Heart left ventricle (tissue), 16 donors: ENCODE results near the gene IFIT2. TPM values are rescaled to one million over a fixed set of nuclear protein-coding genes. Genes with fewer than 3 reads are reported as not detected.

Experiments
- ATAC-seq, 4 donors: fragments of 200-7000 bp; cut with Tn5 transposase; one replicate each; pipeline ENCODE4 v1.9.1; 2020 to 2022; ENCODE audit warnings: moderate library complexity in 4 of 4, mild to moderate bottlenecking in 3 of 4, moderate number of reproducible peaks in 1 of 4
- DNase-seq, 5 donors: peaks; one replicate each; pipeline ENCODE4 v3.0.0-alpha.2; 2020
- H3K27ac ChIP-seq, 12 donors: fragments of 200-600 bp; sonication (generic) in 4 of 12; one replicate each; pipeline versions ENCODE4 v1.5.0 to v1.8.0; 2016 to 2022; ENCODE audit warnings: mild to moderate bottlenecking in 2 of 12
- H3K27me3 ChIP-seq, 9 donors: fragments of 200-600 bp; sonication (generic) in 2 of 9; one replicate each; pipeline versions ENCODE4 v1.5.1 to v1.8.0; 2016 to 2022; ENCODE audit warnings: mild to moderate bottlenecking in 3 of 9
- H3K36me3 ChIP-seq, 9 donors: fragments of 200-600 bp; sonication (generic) in 2 of 9; one replicate each; pipeline versions ENCODE4 v1.5.0 to v1.8.0; 2018 to 2022; ENCODE audit warnings: mild to moderate bottlenecking in 2 of 9
- H3K4me1 ChIP-seq, 12 donors: fragments of 200-600 bp; sonication (generic) in 4 of 12; one replicate each; pipeline versions ENCODE4 v1.5.0 to v1.8.0; 2016 to 2022; ENCODE audit warnings: mild to moderate bottlenecking in 3 of 12
- H3K4me3 ChIP-seq, 12 donors: fragments of 200-600 bp; sonication (generic) in 4 of 12; one replicate each; pipeline versions ENCODE4 v1.5.0 to v1.8.0; 2017 to 2022; ENCODE audit warnings: mild to moderate bottlenecking in 9 of 12, moderate library complexity in 4 of 12
- H3K9me3 ChIP-seq, 12 donors: fragments of 200-600 bp; sonication (generic) in 4 of 12; one replicate each; pipeline versions ENCODE4 v1.5.0 to v1.8.0; 2016 to 2022; ENCODE audit warnings: mild to moderate bottlenecking in 1 of 12
- POLR2A ChIP-seq, 2 donors: fragments of 450-650 bp; IDR thresholded peaks; one replicate each; pipeline ENCODE4 v1.6.1; 2017; ENCODE audit warnings: antibody characterized with exemption in 2 of 2, mild to moderate bottlenecking in 2 of 2, moderate library complexity in 2 of 2
- WGBS, 4 donors: extraction: QIAGEN DNeasy Blood & Tissue Kit in 2 of 4; methylation state at CpG; one replicate each; pipeline versions ENCODE4 v1.1.5 to v1.1.7; 2013 to 2018; 5-methylcytosine and 5-hydroxymethylcytosine counted together
- intact Hi-C, 10 donors: fragments of 100-400 bp; cut with DNase I; formaldehyde crosslinking; loops; one replicate each; pipeline versions ENCODE4 v1.11.1 to v1.14.2; 2022
- polyA plus RNA-seq, 2 donors: library from polyadenylated mRNA; stranded (reverse); fragments of 200-250 nt; gene quantifications; one replicate each; pipeline ENCODE4 v1.2.3, GENCODE V29; 2013
- total RNA-seq, 9 donors: library from RNA; depleted of rRNA in 2 of 9; stranded (reverse); fragments of >200 nt in 2 of 9; fragmentation: NEBNext Ultra II Directional in 3 of 9; extraction: Animal tissue kit (Norgen Biotek cat#: 25700) in 3 of 9; gene quantifications; one replicate each; pipeline versions ENCODE4 v1.1.0 to v1.2.4, GENCODE V29; 2016 to 2023
- TF ChIP-seq, protein P1 (sequence below), 12 donors: fragments of 200-600 bp; sonication (generic) in 4 of 12; IDR thresholded peaks; one replicate each; pipeline versions ENCODE4 v1.5.0 to v1.8.0; 2018 to 2022; ENCODE audit warnings: antibody characterized with exemption in 12 of 12, mild to moderate bottlenecking in 5 of 12
- donor health status: ischemic (EF 13 %, LVEDD 7.1; RV severe dilation, severe dysfunction).
- donor health status: healthy with polysubstance abuse.
- donor health status: DM: no; HTN: yes; CAD: no.
- donor health status: DM: no; HTN: no; CAD: no.
- donor health status: ischemic (EF 25% LVEDD 6.9; RV normal size, moderate dysfunction).
- donor health status: ischemic (EF 25% LVEDD 5.7; RV mildly dilated, moderate dysfunction).
- donor health status: healthy.
- donor health status: DM: yes; HTN: yes; CAD: no.
- donor health status: ischemic (EF 35%, LVEDD 5.7; RV mildly dilated, moderate dysfunction).
- donor health status: nonischemic (EF 11% LVEDD 7.7; RV severe dilation, severe dysfunction).
- donor health status: DM: yes; HTN: yes; CAD: no.
- donor health status: PGD.
- donor health status: ischemic (EF 29% LVEDD 5.4; RV normal size, mild dysfunction).
- donor health status: nonischemic (EF 23%, LVEDD 6.1; RV moderate dilation, normal function).

IFIT2 gene
- total and polyA plus RNA-seq, 11 donors: 2.1 to 30.2 (median 3.6) TPM

DNA sequence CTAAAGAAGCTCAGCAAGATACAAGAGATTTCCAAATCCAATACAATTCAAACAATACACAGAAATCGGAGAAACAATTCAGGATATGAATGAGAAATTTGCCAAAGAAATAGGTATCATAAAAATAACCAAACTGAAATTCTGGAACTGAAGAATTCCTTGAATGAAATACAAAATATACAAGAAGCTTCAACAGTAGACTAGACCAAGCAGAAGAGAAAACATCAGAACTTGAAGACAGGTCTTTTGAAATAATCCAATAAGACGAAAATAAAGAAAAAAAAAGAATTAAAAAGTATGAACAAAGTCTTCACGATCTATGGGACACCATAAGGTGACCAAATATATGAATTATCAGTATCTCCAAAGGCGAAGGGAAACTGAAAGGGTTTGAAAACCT, 2.8 kb upstream of the IFIT2 start:
- no peaks in the 10 kb centered on the region for H3K36me3 ChIP-seq
- ATAC-seq: no peak
- peaks cover 0 to 12% (median 0%) of the 10 kb centered on the region in 12 donors for H3K9me3 ChIP-seq
- no peak overlapping the region for H3K4me3 ChIP-seq
- DNase-seq: no peak
- TF ChIP-seq, protein P1, sequence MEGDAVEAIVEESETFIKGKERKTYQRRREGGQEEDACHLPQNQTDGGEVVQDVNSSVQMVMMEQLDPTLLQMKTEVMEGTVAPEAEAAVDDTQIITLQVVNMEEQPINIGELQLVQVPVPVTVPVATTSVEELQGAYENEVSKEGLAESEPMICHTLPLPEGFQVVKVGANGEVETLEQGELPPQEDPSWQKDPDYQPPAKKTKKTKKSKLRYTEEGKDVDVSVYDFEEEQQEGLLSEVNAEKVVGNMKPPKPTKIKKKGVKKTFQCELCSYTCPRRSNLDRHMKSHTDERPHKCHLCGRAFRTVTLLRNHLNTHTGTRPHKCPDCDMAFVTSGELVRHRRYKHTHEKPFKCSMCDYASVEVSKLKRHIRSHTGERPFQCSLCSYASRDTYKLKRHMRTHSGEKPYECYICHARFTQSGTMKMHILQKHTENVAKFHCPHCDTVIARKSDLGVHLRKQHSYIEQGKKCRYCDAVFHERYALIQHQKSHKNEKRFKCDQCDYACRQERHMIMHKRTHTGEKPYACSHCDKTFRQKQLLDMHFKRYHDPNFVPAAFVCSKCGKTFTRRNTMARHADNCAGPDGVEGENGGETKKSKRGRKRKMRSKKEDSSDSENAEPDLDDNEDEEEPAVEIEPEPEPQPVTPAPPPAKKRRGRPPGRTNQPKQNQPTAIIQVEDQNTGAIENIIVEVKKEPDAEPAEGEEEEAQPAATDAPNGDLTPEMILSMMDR (IDR thresholded peaks at IDR 0.05): no peak
- TF ChIP-seq POLR2A (IDR thresholded peaks at IDR 0.05): no peak
- WGBS, 4 donors: 72 to 98% (median 84%) methylated on average over 4 of the region's 4 CpGs
- H3K4me1 ChIP-seq: peaks cover 0 to 64% (median 30%) of the 10 kb centered on the region in 12 donors
- intact Hi-C loops: no loop called here
- no peaks in the 10 kb centered on the region for H3K27me3 ChIP-seq
- no peak overlapping the region for H3K27ac ChIP-seq

DNA sequence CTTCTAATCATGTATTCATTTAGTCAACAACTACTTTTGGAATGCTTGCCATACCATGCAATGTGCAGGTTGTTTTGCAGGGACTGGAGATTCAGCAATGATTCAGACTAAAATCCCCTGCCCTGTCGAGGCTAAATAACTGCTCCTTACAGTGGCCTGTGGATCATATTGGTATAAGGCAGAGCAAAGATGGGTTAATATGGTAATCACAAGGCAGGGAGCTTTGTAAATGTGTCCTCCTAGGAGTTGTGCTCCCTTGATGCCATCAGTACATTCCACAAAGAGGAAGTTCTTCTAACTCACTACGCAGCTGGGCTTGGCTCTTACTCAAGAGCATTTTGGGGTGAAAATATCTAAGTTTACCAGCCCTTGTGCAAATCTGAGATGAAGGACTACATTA, 614 bp upstream of the IFIT2 start:
- Histone ChIP-seq H3K27ac (peak overlapping the region; percentile 74 to 97 (median 90)), H3K27me3 (no peaks in the 10 kb centered on the region), H3K9me3 (peaks cover 0 to 12% (median 0%) of the 10 kb centered on the region in 12 donors), H3K36me3 (peaks cover 0 to 6% (median 5%) of the 10 kb centered on the region in 9 donors), H3K4me1 (peaks cover 0 to 56% (median 23%) of the 10 kb centered on the region in 12 donors), H3K4me3 (peak overlapping the region; percentile 20 to 71 (median 56))
- 19 to 25% (median 22%) methylated on average over 2 of the region's 2 CpGs for WGBS, 4 donors
- ATAC-seq (peak; percentile 63 to 71 (median 64)), DNase-seq (peak in 2 of 5 donors; percentile 43)
- intact Hi-C loops: loop anchor here in 2 of 10 donors (5.0 to 10.0 kb wide), 3 partner anchors 56 to 114 kb away; partner anchors contain the start of genes IFIT1 (in 1 of the 2) and IFIT5 (in 1 of the 2)
- no peak for TF ChIP-seq POLR2A (IDR thresholded peaks at IDR 0.05)
- TF ChIP-seq, protein P1 (IDR thresholded peaks at IDR 0.05): no peak

DNA sequence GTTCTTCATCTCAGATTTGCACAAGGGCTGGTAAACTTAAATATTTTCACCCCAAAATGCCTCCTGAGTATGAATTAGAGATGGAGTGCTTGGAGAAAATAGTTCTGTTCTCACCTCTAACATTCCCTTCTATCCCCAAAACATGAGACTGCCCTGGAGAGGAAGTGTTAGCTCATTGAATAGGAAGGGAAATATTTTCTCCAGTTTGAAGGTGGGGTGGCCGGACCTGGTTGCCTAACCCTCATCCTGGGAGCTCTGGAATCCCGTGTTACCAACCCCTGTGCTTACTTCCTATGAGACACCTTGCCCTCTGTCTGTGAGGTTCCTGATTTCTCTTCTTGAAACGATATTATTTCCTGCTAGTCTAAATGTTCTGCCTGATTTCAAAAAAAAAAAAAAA, 779 bp downstream of the IFIT2 start:
- Histone ChIP-seq H3K27ac (peak overlapping the region; percentile 74 to 97 (median 90)), H3K27me3 (no peaks in the 10 kb centered on the region), H3K4me3 (peak overlapping the region; percentile 20 to 71 (median 56)), H3K4me1 (peaks cover 0 to 43% (median 25%) of the 10 kb centered on the region in 12 donors), H3K9me3 (peaks cover 0 to 12% (median 0%) of the 10 kb centered on the region in 12 donors), H3K36me3 (peaks cover 0 to 20% (median 18%) of the 10 kb centered on the region in 9 donors)
- DNase-seq: no peak
- 29 to 36% (median 33%) methylated on average over 3 of the region's 3 CpGs for WGBS, 4 donors
- TF ChIP-seq, protein P1 (IDR thresholded peaks at IDR 0.05): no peak
- intact Hi-C loops: loop anchor here in 3 of 10 donors (2.0 to 10.0 kb wide), 4 partner anchors 26 to 112 kb away; partner anchors contain the start of genes IFIT1 (in 1 of the 3) and IFIT5 (in 1 of the 3)
- peak in 3 of 4 donors; percentile 16 to 45 (median 41) for ATAC-seq

DNA sequence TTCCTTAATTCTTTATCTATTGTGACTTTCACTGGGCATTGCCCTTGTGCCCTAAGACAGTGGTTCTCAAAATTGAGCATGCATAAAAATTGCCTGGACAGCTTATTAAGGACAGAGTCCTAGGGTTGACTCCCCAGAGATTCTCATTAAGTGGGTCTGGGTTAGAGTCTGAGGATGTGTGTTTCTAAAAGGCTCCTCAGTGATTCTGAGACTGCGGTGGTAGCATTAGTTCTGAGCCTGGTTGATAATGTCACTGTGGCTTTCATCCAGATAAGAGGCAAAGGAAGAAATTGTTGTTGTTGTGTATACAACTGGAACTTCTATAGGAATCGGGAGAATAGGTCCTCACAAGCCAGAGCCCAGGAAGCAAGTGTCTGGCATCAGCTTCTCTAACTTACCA, 1.3 kb downstream of the IFIT2 start:
- Histone ChIP-seq H3K36me3 (peaks cover 0 to 26% (median 22%) of the 10 kb centered on the region in 9 donors), H3K27me3 (no peaks in the 10 kb centered on the region), H3K4me1 (peaks cover 0 to 42% (median 25%) of the 10 kb centered on the region in 12 donors), H3K27ac (peak overlapping the region in 8 of 12 donors; percentile 21 to 97 (median 92)), H3K4me3 (peak overlapping the region in 11 of 12 donors; percentile 20 to 71 (median 57)), H3K9me3 (peaks cover 0 to 12% (median 0%) of the 10 kb centered on the region in 12 donors)
- ATAC-seq (no peak), DNase-seq (no peak)
- WGBS, 4 donors: 38 to 59% (median 41%) methylated on average over 2 of the region's 2 CpGs
- intact Hi-C loops: loop anchor here in 3 of 10 donors (2.0 to 10.0 kb wide), 4 partner anchors 26 to 112 kb away; partner anchors contain the start of genes IFIT1 (in 1 of the 3) and IFIT5 (in 1 of the 3)
- no peak for TF ChIP-seq POLR2A (IDR thresholded peaks at IDR 0.05)
- TF ChIP-seq, protein P1 (IDR thresholded peaks at IDR 0.05): no peak
